COLO829 (cell line): ENCODE data around the gene SAPCD2.
A peak's percentile ranks its signal among the peaks of the same experiment; 100 is the strongest.
"Not testable (repeated sequence)": the region's sequence is repeated elsewhere in the genome, so short reads cannot be mapped to it uniquely, and the experiment has no call there.

Source experiments
- DNase-seq: peaks from one replicate; pipeline ENCODE4 v3.0.0; 2012; ENCODE audit warnings: low spot score

SAPCD2 gene

GRCh38 chr9:137048655-137049543 lies 21.5 kb downstream of the SAPCD2 start:
- no peak for DNase-seq

DNA sequence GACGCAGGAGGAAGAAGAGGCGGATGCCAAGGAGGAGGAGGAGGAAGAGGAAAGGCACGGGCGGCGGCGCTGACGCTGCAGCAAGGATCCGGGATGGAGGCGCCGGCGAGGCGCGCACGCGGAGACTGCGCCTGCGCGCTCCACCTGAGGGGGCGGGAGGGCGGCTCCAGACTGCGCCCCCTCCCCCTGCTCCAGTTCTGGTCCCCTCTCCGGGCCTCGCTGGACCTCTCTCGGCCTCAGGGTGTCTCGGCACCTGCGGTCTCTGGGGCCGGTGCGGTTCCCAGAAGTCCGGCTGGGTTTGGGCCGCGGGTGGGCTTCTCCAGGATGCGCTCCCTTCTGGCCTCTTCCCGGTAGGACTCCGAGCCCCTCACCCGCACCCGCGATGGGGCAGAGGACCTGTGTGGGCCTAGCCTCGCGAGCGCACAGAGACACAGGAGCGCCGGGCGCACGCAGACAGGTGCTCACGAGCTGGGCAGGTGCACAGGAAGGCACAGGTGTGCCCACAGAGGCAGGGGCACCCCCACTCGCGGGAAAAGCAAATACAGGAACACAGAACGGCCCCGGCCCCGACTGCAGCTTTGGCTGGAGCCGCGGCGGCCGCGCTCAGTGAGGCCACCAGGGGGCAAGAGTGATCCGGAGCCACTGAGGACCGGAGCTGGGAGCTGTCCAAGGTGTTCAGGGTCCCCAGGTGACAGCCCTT lies 24.1 kb downstream of the SAPCD2 start, which contains the start of gene NPDC1:
TSS of gene NPDC1 (minus strand) at position 90 of the 700 bp plus-strand sequence. CDS start 188 bp downstream, outside the sequence.
- DNase-seq = peak; percentile 90

DNA sequence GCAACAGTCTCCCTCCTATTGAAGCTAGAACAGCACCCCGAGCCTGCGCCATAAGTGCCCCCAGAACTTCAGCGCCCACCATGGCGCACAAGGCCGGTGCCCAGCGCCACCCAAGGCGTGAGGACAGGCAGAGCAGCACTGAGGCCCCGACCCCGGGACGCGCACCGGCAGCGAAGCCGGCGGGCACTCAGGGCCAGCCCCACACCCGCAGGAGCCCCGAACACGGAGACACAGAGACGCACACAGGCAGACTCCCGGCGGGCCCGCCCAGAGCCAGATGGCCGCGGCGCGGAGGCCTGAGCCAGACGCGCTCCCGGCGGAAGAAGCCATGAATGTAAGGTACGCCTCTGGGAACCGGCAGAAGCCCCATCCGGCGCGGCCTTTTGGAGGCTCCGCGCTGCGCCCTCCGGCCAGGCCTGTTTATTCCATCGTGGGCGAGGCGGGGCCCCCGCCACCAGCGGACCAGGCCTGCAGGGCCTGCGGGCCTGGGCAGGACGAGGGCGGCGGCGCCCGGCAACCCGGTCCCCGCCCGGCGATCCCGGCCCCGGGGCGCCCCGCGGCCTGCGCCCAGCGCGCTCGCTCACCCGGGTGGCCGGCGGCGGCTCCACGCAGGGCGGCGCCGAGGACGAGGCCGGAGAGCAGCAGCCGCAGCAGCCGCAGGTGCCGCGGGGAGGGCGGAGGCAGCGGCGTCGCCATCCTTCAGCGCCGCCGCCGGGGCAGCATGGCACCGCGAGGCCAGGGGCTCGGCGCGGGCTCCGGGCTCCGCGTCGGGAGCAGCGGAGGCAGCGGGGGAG lies 24.9 kb downstream of the SAPCD2 start:
- DNase-seq = no peak

DNA sequence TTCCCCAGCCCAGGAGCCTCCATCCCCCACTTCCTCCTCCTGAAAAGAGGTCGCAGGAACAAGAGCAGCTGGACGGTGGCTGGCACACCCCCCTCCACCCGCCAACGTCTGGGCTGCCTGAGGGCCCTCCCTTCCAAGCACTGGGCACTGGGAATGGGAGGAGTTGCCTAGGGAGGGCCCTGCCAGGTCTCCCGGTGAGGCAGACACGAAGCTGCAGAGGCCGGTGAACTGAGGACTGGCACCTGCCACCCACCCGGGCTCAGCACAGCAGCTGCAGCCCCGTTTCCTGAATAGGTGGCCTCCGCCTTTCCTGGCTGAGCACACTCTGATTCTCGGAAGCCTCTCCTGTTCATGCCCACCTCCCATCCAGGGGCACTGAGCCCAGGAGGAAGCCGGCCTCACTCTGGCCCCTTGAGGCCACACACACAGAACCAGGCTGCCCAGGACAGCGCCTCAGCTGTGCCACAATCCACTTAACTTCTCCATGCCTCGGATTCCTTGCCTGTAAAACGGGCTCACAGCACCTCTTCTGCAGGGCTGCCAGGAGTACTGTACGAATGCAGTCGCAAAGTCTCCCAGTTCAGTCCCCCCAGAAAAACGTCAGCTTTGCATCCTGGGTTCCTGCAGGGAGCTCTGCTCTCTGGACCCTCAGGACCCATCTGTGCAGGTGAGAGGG lies 25.7 kb downstream of the SAPCD2 start:
- DNase-seq = no peak

GRCh38 chr9:137044037-137044436 lies 26.3 kb downstream of the SAPCD2 start:
- no peak for DNase-seq

GRCh38 chr9:137042751-137043727 lies 27.3 kb downstream of the SAPCD2 start:
- no peak for DNase-seq

DNA sequence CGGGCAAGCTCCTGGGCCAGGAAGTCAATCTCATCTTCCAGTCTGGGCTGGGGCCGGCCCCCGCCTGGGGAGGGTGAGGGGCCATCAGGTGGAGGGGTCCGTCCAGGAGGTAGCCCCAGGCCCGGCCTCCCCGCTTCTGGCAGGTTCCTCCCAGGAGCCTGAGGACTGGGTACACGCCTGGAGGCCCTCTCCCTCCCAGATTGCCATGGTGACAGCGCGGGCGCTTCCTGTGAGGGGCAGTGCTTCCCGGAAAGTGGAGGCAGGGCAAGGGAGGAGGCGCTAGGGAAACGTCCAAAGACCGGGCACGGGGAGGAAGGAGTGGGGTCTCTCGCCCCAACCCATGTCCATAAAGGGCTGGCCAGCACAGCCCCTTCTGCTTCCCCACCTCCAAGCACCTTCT lies 29.2 kb downstream of the SAPCD2 start:
- no peak for DNase-seq

DNA sequence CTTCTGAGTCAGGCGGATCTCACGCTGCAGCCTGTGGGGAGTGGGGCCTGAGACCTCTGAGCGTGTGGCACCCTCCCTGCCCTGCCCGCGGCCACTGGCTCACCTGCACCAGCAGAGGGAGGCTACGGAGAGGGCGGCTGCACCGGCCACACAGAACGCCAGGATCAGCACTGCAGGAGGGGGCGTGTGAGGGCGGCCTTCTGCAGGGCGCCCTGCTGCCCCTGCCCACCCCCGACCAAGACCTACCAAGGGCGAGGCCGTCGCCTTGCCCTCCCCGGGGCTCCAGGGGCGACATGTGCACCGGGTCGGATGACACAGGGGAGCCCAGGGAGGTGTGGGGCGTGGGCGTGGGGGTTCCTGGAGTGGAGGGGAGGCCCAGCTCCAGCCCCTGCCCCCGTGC lies 29.8 kb downstream of the SAPCD2 start:
- no peak for DNase-seq

- DNase-seq = no peak
Observed at GRCh38 chr9:137039611-137040366, 30.6 kb downstream of the SAPCD2 start.

- no peak for DNase-seq
Observed at GRCh38 chr9:137038916-137039315, 31.4 kb downstream of the SAPCD2 start.

- DNase-seq = no peak
Observed at GRCh38 chr9:137037483-137037882, 32.9 kb downstream of the SAPCD2 start.

DNA sequence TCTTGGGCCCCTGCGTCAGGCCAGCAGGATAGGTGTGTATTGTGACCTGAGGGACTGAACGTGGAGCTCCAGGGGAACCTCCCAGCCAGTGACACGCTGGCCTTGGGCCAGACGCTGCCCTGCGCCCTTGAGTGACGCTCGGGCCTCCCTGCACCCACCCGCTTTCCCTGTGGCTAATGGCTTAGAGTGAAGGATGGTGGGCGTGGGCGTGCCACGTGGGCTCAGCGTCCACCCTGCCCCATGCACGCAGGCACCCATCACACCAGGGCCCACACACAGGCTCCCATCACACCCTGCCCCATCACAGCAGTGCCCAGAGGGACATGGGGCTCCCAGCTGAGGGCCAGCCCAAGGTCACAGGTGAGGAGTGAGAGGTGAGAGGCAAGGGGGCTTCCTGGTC lies 33.3 kb downstream of the SAPCD2 start:
- DNase-seq = no peak

DNA sequence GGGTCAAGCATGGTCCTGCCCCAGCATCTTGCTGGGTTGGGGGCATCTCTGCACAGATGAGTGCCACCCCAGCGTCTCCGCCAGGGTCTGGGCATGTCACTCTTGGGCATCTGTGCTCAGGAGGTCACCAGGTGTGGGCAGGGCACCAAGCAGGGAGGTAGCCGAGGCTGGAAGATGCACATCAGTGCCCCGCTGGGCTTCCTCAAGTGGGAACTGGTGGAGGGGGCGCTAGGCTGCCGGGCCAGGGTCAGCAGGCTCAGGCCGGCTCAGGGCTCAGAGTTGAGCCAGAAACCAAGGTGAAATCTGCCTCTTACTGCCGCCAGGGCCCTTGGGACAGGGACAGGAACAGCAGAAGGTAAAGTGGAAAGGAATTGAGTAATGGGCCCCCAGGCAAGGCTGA lies 34.4 kb downstream of the SAPCD2 start:
- DNase-seq = no peak

- no peak for DNase-seq
Observed at GRCh38 chr9:137035507-137035834, 34.9 kb downstream of the SAPCD2 start.

- peak; percentile 87 for DNase-seq
Observed at GRCh38 chr9:137034709-137035506, 35.4 kb downstream of the SAPCD2 start.

GRCh38 chr9:137034039-137034708 lies 36.2 kb downstream of the SAPCD2 start:
- no peak for DNase-seq

DNA sequence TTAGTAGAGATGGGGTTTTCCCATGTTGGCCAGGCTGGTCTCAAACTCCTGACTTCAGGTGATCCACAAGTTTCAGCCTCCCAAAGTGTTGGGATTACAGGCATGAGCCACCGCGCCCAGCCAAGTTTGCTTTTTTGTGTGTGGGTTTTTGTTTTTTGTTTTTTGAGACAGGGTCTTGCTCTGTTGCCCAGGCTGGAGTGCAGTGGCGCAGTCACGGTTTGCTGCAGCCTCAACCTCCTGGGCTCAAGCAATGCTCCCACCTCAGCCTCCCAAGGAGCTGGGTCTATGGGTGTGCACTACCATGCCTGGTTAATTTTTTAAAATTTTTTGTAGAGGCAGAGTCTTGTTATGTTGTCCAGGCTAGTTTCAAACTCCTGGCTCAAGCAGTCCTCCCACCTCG lies 36.9 kb downstream of the SAPCD2 start:
- not testable (repeated sequence) for DNase-seq

DNA sequence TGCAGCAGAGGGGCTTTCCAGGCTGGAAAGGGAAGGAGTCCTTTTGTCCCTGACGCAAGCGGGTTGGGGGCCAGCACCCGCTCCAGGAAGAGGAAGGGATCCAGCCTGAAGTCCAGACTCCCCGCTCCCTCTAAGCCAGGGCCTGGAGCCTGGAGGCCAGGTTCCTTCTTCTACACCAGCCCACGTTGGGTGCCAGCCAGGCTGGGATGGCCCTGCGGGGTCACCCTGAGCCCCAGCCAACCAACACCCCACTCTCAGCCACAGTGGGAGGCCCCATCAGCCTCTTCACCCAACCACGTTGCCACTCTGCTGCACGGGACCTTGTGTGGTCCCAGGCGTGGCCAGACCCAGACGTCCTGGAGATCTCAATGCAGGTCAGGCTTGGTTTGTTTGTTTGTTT lies 37.5 kb downstream of the SAPCD2 start:
- DNase-seq = no peak
